Mucosa of stomach (tissue), 1 donor: Measurements from ENCODE around the gene DGAT2.

ENCODE experiments used
- H3K27me3 ChIP-seq: one replicate; pipeline ENCODE4 v1.7.0; 2013; ENCODE audit warnings: mild to moderate bottlenecking, low read length; ENCODE audit not compliant: control insufficient read depth, insufficient read depth
- H3K36me3 ChIP-seq: one replicate; pipeline ENCODE4 v1.7.0; 2013; ENCODE audit warnings: low read length; ENCODE audit not compliant: control insufficient read depth, insufficient read depth
- H3K4me1 ChIP-seq: one replicate; pipeline ENCODE4 v1.7.0; 2013; ENCODE audit warnings: mild to moderate bottlenecking, low read length; ENCODE audit not compliant: control insufficient read depth, insufficient read depth
- H3K4me3 ChIP-seq: one replicate; pipeline ENCODE4 v1.7.0; 2013; ENCODE audit warnings: low read length
- H3K9ac ChIP-seq: one replicate; pipeline ENCODE4 v1.7.0; 2013; ENCODE audit warnings: mild to moderate bottlenecking, low read length, moderate library complexity
- H3K9me3 ChIP-seq: one replicate; pipeline ENCODE4 v1.7.0; 2013; ENCODE audit warnings: mild to moderate bottlenecking, low read length, moderate library complexity; ENCODE audit not compliant: control insufficient read depth
- donor health status: Pancreatic carcinoma.

DGAT2 gene

DNA sequence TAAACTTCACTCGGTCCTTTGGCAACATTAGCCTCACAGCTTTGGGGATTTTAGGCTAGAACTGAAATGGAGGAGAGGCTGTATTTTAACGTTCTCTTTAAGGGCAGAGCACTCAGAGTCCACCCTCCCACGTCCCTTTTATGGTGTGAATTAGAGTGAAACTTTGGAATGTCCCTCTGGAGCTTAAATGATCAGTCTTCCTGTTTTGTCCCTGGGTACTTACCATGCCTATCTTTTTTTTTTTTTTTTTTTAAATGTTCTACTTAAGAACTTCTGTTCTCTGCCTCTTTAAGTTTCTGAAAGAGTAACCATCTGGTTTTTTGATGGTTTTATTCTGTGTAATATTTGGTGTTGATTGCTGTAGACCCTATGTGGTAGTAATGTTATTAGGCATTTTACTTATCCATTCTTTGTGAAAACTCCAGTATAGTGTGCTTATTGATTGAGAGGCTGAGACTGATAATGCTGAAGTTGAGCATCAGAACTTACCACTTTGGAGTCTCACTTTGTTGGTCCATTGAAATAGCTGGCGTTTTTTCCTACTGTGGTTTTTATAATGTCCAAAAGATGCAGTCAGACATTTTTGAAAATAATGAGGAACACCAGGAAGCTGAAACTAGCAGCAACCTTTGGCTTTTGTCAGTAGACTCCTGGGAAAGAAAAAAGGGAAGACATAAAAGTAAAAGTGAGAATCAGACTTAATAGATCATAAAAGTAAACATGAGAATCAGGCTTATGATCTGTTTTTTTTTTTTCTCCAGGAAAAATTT lies 58.1 kb downstream of the DGAT2 start:
- Histone ChIP-seq H3K36me3 (no peaks in the 10 kb centered on the region), H3K9ac (no peak overlapping the region), H3K27me3 (no peaks in the 10 kb centered on the region), H3K4me1 (peaks cover 18% of the 10 kb centered on the region), H3K4me3 (no peak overlapping the region), H3K9me3 (no peaks in the 10 kb centered on the region)

GRCh38 chr11:75827562-75827961 lies 59.0 kb downstream of the DGAT2 start:
- Histone ChIP-seq H3K4me3 (no peak overlapping the region), H3K4me1 (peaks cover 12% of the 10 kb centered on the region), H3K9ac (no peak overlapping the region)

DNA sequence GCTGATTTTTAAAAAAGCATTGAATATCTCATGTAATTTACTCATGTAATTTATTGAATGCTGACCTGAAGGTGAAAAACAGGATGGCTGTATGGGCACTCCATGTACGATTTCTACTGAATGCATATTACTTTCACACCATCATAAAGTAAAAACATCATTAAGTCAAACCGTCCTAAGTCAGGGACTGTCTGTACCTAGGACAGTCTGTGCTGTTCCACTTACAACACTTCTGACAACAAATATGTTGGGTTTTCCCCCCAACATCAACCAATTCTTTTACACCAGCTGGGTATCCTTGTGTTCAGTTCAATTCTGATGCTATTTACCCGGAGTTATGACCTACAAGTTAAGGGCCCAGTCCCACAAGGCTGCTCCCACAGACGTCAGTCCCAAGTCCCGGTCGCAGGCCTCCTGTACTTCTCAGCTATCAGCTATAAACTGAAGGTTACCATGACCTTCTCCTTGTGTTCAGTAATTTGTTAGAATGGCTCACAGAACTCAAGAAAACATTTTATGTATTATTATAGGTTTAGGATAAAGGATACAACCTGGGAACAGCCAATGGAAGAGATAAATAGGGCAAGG lies 63.4 kb downstream of the DGAT2 start:
- H3K27me3 ChIP-seq, result no peaks in the 10 kb centered on the region
- H3K9ac ChIP-seq, result no peak overlapping the region
- no peaks in the 10 kb centered on the region for H3K4me1 ChIP-seq
- no peaks in the 10 kb centered on the region for H3K9me3 ChIP-seq
- H3K36me3 ChIP-seq, result no peaks in the 10 kb centered on the region
- no peak overlapping the region for H3K4me3 ChIP-seq

More at GRCh38 chr11:75827562-75827961, 59.0 kb downstream of the DGAT2 start:
- H3K9me3 ChIP-seq, result no peaks in the 10 kb centered on the region
- H3K36me3 ChIP-seq, result no peaks in the 10 kb centered on the region
- H3K27me3 ChIP-seq, result no peaks in the 10 kb centered on the region

- no peaks in the 10 kb centered on the region for H3K36me3 ChIP-seq
- no peaks in the 10 kb centered on the region for H3K4me1 ChIP-seq
- no peaks in the 10 kb centered on the region for H3K27me3 ChIP-seq
- no peaks in the 10 kb centered on the region for H3K9me3 ChIP-seq
- H3K9ac ChIP-seq, result no peak overlapping the region
- H3K4me3 ChIP-seq, result no peak overlapping the region
Measured at GRCh38 chr11:75834728-75835127, 66.2 kb downstream of the DGAT2 start.

GRCh38 chr11:75836417-75836816 lies 67.8 kb downstream of the DGAT2 start:
- H3K4me3 ChIP-seq, result no peak overlapping the region
- no peaks in the 10 kb centered on the region for H3K36me3 ChIP-seq
- H3K9me3 ChIP-seq, result no peaks in the 10 kb centered on the region
- H3K27me3 ChIP-seq, result no peaks in the 10 kb centered on the region
- no peaks in the 10 kb centered on the region for H3K4me1 ChIP-seq
- H3K9ac ChIP-seq, result no peak overlapping the region

DNA sequence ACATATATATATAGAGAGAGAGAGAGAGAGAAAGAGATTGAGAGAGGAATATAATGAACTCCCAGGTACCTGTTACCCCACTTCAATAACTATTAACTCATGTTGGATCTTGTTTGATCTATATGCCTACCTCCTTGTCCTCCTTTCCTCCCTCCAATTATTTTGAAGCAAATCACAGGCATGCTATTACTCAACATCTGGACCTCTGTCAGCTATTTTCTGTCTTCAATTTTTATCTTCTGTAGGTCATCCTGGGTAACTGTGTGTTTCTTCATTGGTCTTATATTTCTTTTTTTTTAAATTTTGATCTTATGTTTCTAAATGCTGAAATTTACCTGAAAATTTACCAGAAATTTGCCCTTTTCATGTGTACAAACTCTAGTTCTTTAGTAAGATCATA lies 71.3 kb downstream of the DGAT2 start:
- no peak overlapping the region for H3K9ac ChIP-seq
- no peaks in the 10 kb centered on the region for H3K36me3 ChIP-seq
- H3K9me3 ChIP-seq, result no peaks in the 10 kb centered on the region
- H3K4me3 ChIP-seq, result no peak overlapping the region
- H3K27me3 ChIP-seq, result no peaks in the 10 kb centered on the region
- H3K4me1 ChIP-seq, result no peaks in the 10 kb centered on the region

- no peaks in the 10 kb centered on the region for H3K4me1 ChIP-seq
- H3K9ac ChIP-seq, result no peak overlapping the region
- no peak overlapping the region for H3K4me3 ChIP-seq
- no peaks in the 10 kb centered on the region for H3K27me3 ChIP-seq
- H3K9me3 ChIP-seq, result no peaks in the 10 kb centered on the region
- H3K36me3 ChIP-seq, result no peaks in the 10 kb centered on the region
Measured at GRCh38 chr11:75840522-75840921, 71.9 kb downstream of the DGAT2 start.

DNA sequence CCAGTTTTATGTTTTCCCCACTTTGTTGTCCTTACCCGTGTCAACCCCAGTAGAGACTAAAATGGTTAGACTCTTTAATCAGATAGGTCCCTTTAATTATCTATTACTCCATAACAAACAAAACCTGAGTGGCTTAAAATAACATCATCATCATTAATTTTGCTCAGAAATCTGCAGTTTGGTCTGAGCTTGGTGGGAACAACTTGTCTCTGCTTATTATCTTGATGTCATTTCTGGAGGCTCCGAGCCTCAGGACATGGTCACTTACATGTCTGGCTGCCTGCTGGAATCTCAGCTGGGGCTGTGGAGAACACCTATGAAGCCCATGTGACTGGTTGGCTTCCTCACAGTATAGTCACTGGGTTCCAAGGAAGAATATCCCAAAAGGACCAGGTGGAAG lies 73.2 kb downstream of the DGAT2 start:
- Histone ChIP-seq H3K27me3 (no peaks in the 10 kb centered on the region), H3K9ac (no peak overlapping the region), H3K4me3 (no peak overlapping the region), H3K36me3 (no peaks in the 10 kb centered on the region), H3K9me3 (no peaks in the 10 kb centered on the region), H3K4me1 (no peaks in the 10 kb centered on the region)

DNA sequence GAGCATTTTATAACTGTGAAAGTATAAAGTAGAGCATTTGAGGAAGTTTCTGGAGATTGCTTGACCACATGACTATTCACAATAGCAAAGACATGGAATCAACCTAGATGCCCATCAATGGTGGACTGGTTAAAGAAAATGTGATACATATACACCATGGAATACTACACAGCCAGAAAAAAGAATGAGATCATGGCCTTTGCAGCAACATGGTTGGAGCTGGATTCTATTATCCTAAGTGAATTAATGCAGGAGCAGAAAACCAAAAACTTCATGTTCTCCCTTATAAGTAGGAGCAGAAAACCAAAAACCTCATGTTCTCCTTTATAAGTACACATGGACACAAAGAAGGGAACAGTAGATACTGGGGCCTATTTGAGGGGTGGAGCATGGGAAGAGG lies 76.7 kb downstream of the DGAT2 start:
- Histone ChIP-seq H3K36me3 (no peaks in the 10 kb centered on the region), H3K4me3 (no peak overlapping the region), H3K4me1 (no peaks in the 10 kb centered on the region), H3K9me3 (no peaks in the 10 kb centered on the region), H3K27me3 (no peaks in the 10 kb centered on the region), H3K9ac (no peak overlapping the region)

DNA sequence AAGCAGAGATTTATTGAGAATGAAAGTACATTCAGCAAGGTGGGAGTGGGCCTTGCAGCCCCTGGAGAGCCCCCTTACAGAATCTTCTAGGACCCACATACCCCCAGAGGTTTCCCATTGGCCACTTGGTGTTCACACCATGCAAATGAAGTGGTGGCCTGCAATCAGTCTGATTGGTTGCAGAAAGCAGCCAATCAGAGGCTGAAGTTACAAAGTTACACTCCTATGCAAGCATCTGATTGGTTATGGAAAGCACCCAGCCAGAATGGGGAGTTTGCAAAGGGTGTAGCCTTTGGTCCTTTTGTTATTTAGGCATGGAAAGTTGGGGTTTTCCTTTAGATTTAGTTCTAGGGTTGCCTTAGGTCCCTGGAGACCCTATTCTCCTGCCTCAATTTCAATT lies 81.3 kb downstream of the DGAT2 start:
- Histone ChIP-seq H3K4me1 (peaks cover 8% of the 10 kb centered on the region), H3K9me3 (no peaks in the 10 kb centered on the region), H3K9ac (no peak overlapping the region), H3K36me3 (no peaks in the 10 kb centered on the region), H3K27me3 (no peaks in the 10 kb centered on the region), H3K4me3 (no peak overlapping the region)

DNA sequence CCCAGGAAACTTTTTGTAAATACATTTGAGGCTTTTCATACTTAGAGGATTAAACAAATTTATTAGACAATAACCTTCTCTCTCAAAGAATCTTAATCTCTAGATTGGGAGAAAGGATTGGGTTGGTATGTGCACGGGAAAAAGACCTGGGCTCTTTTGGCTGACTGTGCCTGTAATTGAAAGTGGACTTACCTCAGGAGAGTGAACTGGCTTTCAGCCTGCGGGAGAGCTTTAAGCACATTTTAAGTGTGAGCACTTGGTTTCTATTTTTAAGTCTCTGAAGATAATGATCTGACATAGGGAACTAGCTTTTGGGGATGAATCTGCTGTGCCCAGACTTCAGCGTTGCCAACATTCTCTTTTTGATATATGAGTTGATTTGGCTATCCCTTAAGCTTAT lies 82.2 kb downstream of the DGAT2 start:
- H3K9ac ChIP-seq, result no peak overlapping the region
- H3K36me3 ChIP-seq, result no peaks in the 10 kb centered on the region
- H3K27me3 ChIP-seq, result no peaks in the 10 kb centered on the region
- H3K4me1 ChIP-seq, result peaks cover 8% of the 10 kb centered on the region
- no peak overlapping the region for H3K4me3 ChIP-seq
- no peaks in the 10 kb centered on the region for H3K9me3 ChIP-seq
